H9 (cell line): Measurements from ENCODE around the gene FGA. TPM values are rescaled to one million over a fixed set of nuclear protein-coding genes. Genes with fewer than 3 reads are reported as not detected.

Experiments
- DNase-seq: peaks from one replicate; pipeline ENCODE4 v3.0.0-alpha.2; 2017
- H2AFZ ChIP-seq: one replicate; pipeline ENCODE4 v1.6.1; 2013; ENCODE audit warnings: mild to moderate bottlenecking, low read length, control low read depth, moderate library complexity
- H2AK5ac ChIP-seq: 2 replicates; pipeline ENCODE4 v1.6.1; 2013; ENCODE audit warnings: low read length, control low read depth, mixed read lengths; ENCODE audit not compliant: insufficient read length
- H2BK120ac ChIP-seq: one replicate; pipeline ENCODE4 v1.6.1; 2013; ENCODE audit warnings: low read depth, mild to moderate bottlenecking, low read length, control low read depth, inconsistent platforms; ENCODE audit not compliant: poor library complexity, severe bottlenecking
- H2BK12ac ChIP-seq: 2 replicates; pipeline ENCODE4 v1.6.1; 2013; ENCODE audit warnings: low read length, control low read depth, mixed read lengths, low read depth; ENCODE audit not compliant: insufficient read length
- H2BK15ac ChIP-seq: 2 replicates; pipeline ENCODE4 v1.6.1; 2013; ENCODE audit warnings: low read depth, low read length, control low read depth
- H2BK20ac ChIP-seq: one replicate; pipeline ENCODE4 v1.6.1; 2013; ENCODE audit warnings: low read depth, mild to moderate bottlenecking, low read length, control low read depth, inconsistent platforms; ENCODE audit not compliant: poor library complexity, severe bottlenecking
- H2BK5ac ChIP-seq: 2 replicates; pipeline ENCODE4 v1.6.1; 2013; ENCODE audit warnings: low read length, control low read depth, mixed read lengths; ENCODE audit not compliant: insufficient read length
- H3K14ac ChIP-seq: 2 replicates; pipeline ENCODE4 v1.6.1; 2013; ENCODE audit warnings: low read length, control low read depth; ENCODE audit not compliant: insufficient read depth
- H3K18ac ChIP-seq: 2 replicates; pipeline ENCODE4 v1.6.1; 2013; ENCODE audit warnings: low read depth, mild to moderate bottlenecking, mixed read lengths, low read length, control low read depth; ENCODE audit not compliant: insufficient read length
- H3K23ac ChIP-seq: 2 replicates; pipeline ENCODE4 v1.6.1; 2013; ENCODE audit warnings: low read length, control low read depth, mixed read lengths, low read depth; ENCODE audit not compliant: insufficient read length
- H3K23me2 ChIP-seq: 2 replicates; pipeline ENCODE4 v1.6.1; 2013; ENCODE audit warnings: low read depth, mild to moderate bottlenecking, mixed read lengths, low read length, control low read depth; ENCODE audit not compliant: insufficient read length, poor library complexity, severe bottlenecking
- H3K27ac ChIP-seq: 2 replicates; pipeline ENCODE4 v1.5.1; 2013; ENCODE audit warnings: low read length, control low read depth, mixed read lengths, low read depth; ENCODE audit not compliant: insufficient read length
- H3K27me3 ChIP-seq: 2 replicates; pipeline ENCODE4 v1.6.1; 2013; ENCODE audit warnings: low read length, control low read depth, inconsistent platforms; ENCODE audit not compliant: insufficient read depth
- H3K4ac ChIP-seq: 2 replicates; pipeline ENCODE4 v1.6.1; 2013; ENCODE audit warnings: low read depth, mild to moderate bottlenecking, control low read depth, inconsistent platforms, low read length, moderate library complexity
- H3K4me1 ChIP-seq: 2 replicates; pipeline ENCODE4 v1.6.1; 2013; ENCODE audit warnings: low read length, control low read depth, inconsistent platforms; ENCODE audit not compliant: insufficient read depth
- H3K4me2 ChIP-seq: 2 replicates; pipeline ENCODE4 v1.6.1; 2013; ENCODE audit warnings: low read length, control low read depth, mixed read lengths; ENCODE audit not compliant: insufficient read length, insufficient read depth
- H3K56ac ChIP-seq: 2 replicates; pipeline ENCODE4 v1.6.1; 2013; ENCODE audit warnings: low read depth, mild to moderate bottlenecking, mixed read lengths, low read length, control low read depth; ENCODE audit not compliant: insufficient read length
- H3K79me1 ChIP-seq: 2 replicates; pipeline ENCODE4 v1.6.1; 2013; ENCODE audit warnings: low read depth, mild to moderate bottlenecking, moderate library complexity, low read length, control low read depth, inconsistent platforms; ENCODE audit not compliant: insufficient read depth, poor library complexity, severe bottlenecking
- H3K79me2 ChIP-seq: 2 replicates; pipeline ENCODE4 v1.6.1; 2013; ENCODE audit warnings: low read length, control low read depth, inconsistent platforms; ENCODE audit not compliant: insufficient read depth
- H3K9ac ChIP-seq: 2 replicates; pipeline ENCODE4 v1.6.1; 2013; ENCODE audit warnings: low read length, control low read depth, mixed read lengths; ENCODE audit not compliant: insufficient read length; ENCODE audit errors: extremely low read depth
- H3K9me3 ChIP-seq: one replicate; pipeline ENCODE4 v1.6.1; 2013; ENCODE audit warnings: low read depth, low read length, inconsistent platforms; ENCODE audit not compliant: control insufficient read depth
- H3T11ph ChIP-seq: one replicate; pipeline ENCODE4 v1.6.1; 2013; ENCODE audit warnings: mild to moderate bottlenecking, low read length, control low read depth, inconsistent platforms
- H4K20me1 ChIP-seq: one replicate; pipeline ENCODE4 v1.6.1; 2013; ENCODE audit not compliant: control insufficient read depth, insufficient read length, insufficient read depth
- H4K5ac ChIP-seq: 2 replicates; pipeline ENCODE4 v1.6.1; 2013; ENCODE audit warnings: low read depth, mild to moderate bottlenecking, mixed read lengths, low read length, control low read depth; ENCODE audit not compliant: insufficient read length
- H4K8ac ChIP-seq: replicated peaks from 2 replicates; pipeline ENCODE4 v1.6.1; 2013; ENCODE audit warnings: low read length, control low read depth, mixed read lengths, low read depth; ENCODE audit not compliant: insufficient read length
- H4K91ac ChIP-seq: 2 replicates; pipeline ENCODE4 v1.6.1; 2013; ENCODE audit warnings: low read depth, mild to moderate bottlenecking, moderate library complexity, mixed read lengths, low read length, control low read depth; ENCODE audit not compliant: insufficient read length
- H3K27ac Mint-ChIP-seq, 3 experiments: 2 replicates in 2 of 3; 3 replicates in 1 of 3; pipeline ENCODE4 v1.8.0; 2020 to 2021; ENCODE audit warnings: mixed read lengths in 3 of 3, mild to moderate bottlenecking in 1 of 3, moderate library complexity in 1 of 3
- H3K27me3 Mint-ChIP-seq: 2 replicates; pipeline ENCODE4 v1.8.0; 2021; ENCODE audit warnings: low read depth, mild to moderate bottlenecking, moderate library complexity, mixed read lengths
- H3K36me3 Mint-ChIP-seq, 3 experiments: 2 replicates in 2 of 3; 3 replicates in 1 of 3; pipeline ENCODE4 v1.8.0; 2020 to 2021; ENCODE audit warnings: low read depth in 3 of 3, mixed read lengths in 3 of 3; ENCODE audit not compliant: insufficient read depth in 1 of 3
- H3K4me1 Mint-ChIP-seq, 2 experiments: 2 replicates each; pipeline ENCODE4 v1.8.0; 2020; ENCODE audit warnings: mixed read lengths in 2 of 2
- H3K4me3 Mint-ChIP-seq, 2 experiments: 2 replicates in 1 of 2; 3 replicates in 1 of 2; pipeline ENCODE4 v1.8.0; 2020 to 2021; ENCODE audit warnings: mild to moderate bottlenecking in 2 of 2, mixed read lengths in 2 of 2, moderate library complexity in 1 of 2
- H3K9me3 Mint-ChIP-seq, 2 experiments: 2 replicates in 1 of 2; 3 replicates in 1 of 2; pipeline ENCODE4 v1.8.0; 2020; ENCODE audit warnings: mild to moderate bottlenecking in 2 of 2, mixed read lengths in 2 of 2, moderate library complexity in 1 of 2
- CTCF ChIP-seq: fragments of 200-600 bp; sonication (generic); conservative IDR thresholded peaks from 3 replicates; pipeline ENCODE4 v1.8.0; 2021; ENCODE audit warnings: antibody characterized with exemption, mild to moderate bottlenecking
- WGBS: extraction: QIAGEN DNeasy Blood & Tissue Kit; methylation state at CpG from one replicate; pipeline ENCODE4 v1.1.7; 2013; ENCODE audit warnings: missing lambda C conversion rate, low lambda C conversion rate, mixed read lengths; ENCODE audit not compliant: insufficient read length; ENCODE audit errors: extremely low coverage; 5-methylcytosine and 5-hydroxymethylcytosine counted together
- total RNA-seq: library from RNA; stranded (reverse); gene quantifications from 2 replicates; pipeline ENCODE4 v1.2.1, GENCODE V29; 2021

FGA gene
- total RNA-seq, 1 experiment from 2014 or later = not detected

GRCh38 chr4:154573190-154573870, 17.2 kb downstream of the FGA start:
- Histone ChIP-seq H4K91ac (no peak overlapping the region), H3K79me2 (no peaks in the 10 kb centered on the region), H2BK5ac (no peak overlapping the region), H3K27ac (no peak overlapping the region), H2AK5ac (no peak overlapping the region), H3K23me2 (no peaks in the 10 kb centered on the region), H2BK12ac (no peak overlapping the region), H3K79me1 (no peaks in the 10 kb centered on the region), H4K5ac (no peak overlapping the region), H2BK20ac (no peak overlapping the region), H3K14ac (no peak overlapping the region), H3K56ac (no peak overlapping the region), H3K4me1 (no peaks in the 10 kb centered on the region), H3K4me2 (no peak overlapping the region), H4K20me1 (no peaks in the 10 kb centered on the region), H3K18ac (no peak overlapping the region), H3K9ac (no peak overlapping the region), H2AFZ (no peak overlapping the region), H3K9me3 (no peaks in the 10 kb centered on the region), H2BK120ac (no peak overlapping the region), H2BK15ac (no peak overlapping the region), H3K4ac (no peak overlapping the region), H4K8ac (no peak overlapping the region), H3K23ac (no peak overlapping the region), H3K27me3 (no peaks in the 10 kb centered on the region), H3T11ph (no peak overlapping the region)
- Mint-ChIP-seq H3K4me1 (no peaks in the 10 kb centered on the region), H3K36me3 (no peaks in the 10 kb centered on the region), H3K9me3 (no peaks in the 10 kb centered on the region), H3K4me3 (no peak overlapping the region), H3K27me3 (no peaks in the 10 kb centered on the region), H3K27ac (no peak overlapping the region)
- no peak for DNase-seq
- no peak for TF ChIP-seq CTCF
- WGBS = no CpG with 5 or more reads among the region's 5 CpGs
